Suprapubic skin (tissue), 3 donors: ENCODE measurements around the gene P2RY2.

Experiments used
- CTCF ChIP-seq, 2 donors: fragments of 200-600 bp in 1 of 2; fragments of 450-650 bp in 1 of 2; sonication (generic) in 1 of 2; IDR thresholded peaks; one replicate each; pipeline ENCODE4 v1.5.1; 2016 to 2019; ENCODE audit warnings: antibody characterized with exemption in 2 of 2, mild to moderate bottlenecking in 1 of 2, moderate library complexity in 1 of 2
- POLR2A ChIP-seq, 2 donors: fragments of 450-650 bp; IDR thresholded peaks; one replicate each; pipeline ENCODE4 v1.6.1; 2017; ENCODE audit warnings: antibody characterized with exemption in 2 of 2, mild to moderate bottlenecking in 2 of 2, moderate library complexity in 2 of 2

GRCh38 chr11:73186294-73186850, 31.7 kb upstream of the P2RY2 start:
- TF ChIP-seq POLR2A (IDR thresholded peaks at IDR 0.05) (no peak), CTCF (IDR thresholded peaks at IDR 0.05) (no peak)
